Ishikawa (cell line): ENCODE data around the gene AHSG.

Source experiments
- CEBPB ChIP-seq: IDR thresholded peaks from 2 replicates; pipeline ENCODE4 v1.6.1; 2012
- CREB1 ChIP-seq: IDR thresholded peaks from 2 replicates; pipeline ENCODE4 v1.6.1; 2012; ENCODE audit warnings: low read depth
- MAX ChIP-seq: IDR thresholded peaks from 2 replicates; pipeline ENCODE4 v1.6.1; 2012
- RAD21 ChIP-seq: IDR thresholded peaks from 2 replicates; pipeline ENCODE4 v1.6.1; 2012; ENCODE audit warnings: low read depth
- TCF12 ChIP-seq: IDR thresholded peaks from 2 replicates; pipeline ENCODE4 v1.6.1; 2012; ENCODE audit warnings: low read depth
- USF1 ChIP-seq: IDR thresholded peaks from 2 replicates; pipeline ENCODE4 v1.6.1; 2012
- ZBTB7A ChIP-seq: IDR thresholded peaks from 2 replicates; pipeline ENCODE4 v1.6.1; 2012; ENCODE audit warnings: low read depth

- TF ChIP-seq RAD21: no peak
- no peak for TF ChIP-seq USF1
- no peak for TF ChIP-seq ZBTB7A
- no peak for TF ChIP-seq MAX
- TF ChIP-seq TCF12: no peak
- TF ChIP-seq CEBPB: no peak
- no peak for TF ChIP-seq CREB1
These were observed 41.2 kb upstream of the AHSG start for GRCh38 chr3:186571644-186572013.
